Measurements from ENCODE around the gene RARG.

- TF ChIP-seq, protein P1, sequence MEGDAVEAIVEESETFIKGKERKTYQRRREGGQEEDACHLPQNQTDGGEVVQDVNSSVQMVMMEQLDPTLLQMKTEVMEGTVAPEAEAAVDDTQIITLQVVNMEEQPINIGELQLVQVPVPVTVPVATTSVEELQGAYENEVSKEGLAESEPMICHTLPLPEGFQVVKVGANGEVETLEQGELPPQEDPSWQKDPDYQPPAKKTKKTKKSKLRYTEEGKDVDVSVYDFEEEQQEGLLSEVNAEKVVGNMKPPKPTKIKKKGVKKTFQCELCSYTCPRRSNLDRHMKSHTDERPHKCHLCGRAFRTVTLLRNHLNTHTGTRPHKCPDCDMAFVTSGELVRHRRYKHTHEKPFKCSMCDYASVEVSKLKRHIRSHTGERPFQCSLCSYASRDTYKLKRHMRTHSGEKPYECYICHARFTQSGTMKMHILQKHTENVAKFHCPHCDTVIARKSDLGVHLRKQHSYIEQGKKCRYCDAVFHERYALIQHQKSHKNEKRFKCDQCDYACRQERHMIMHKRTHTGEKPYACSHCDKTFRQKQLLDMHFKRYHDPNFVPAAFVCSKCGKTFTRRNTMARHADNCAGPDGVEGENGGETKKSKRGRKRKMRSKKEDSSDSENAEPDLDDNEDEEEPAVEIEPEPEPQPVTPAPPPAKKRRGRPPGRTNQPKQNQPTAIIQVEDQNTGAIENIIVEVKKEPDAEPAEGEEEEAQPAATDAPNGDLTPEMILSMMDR (IDR thresholded peaks at IDR 0.05): no peak
- TF ChIP-seq POLR2A (IDR thresholded peaks at IDR 0.05) (no peak), EP300 (IDR thresholded peaks at IDR 0.05) (no peak)
These were observed 59.7 kb downstream of the RARG start for GRCh38 chr12:53172352-53172751.
